ENCODE measurements around the gene ARMH2.
"Not testable (repeated sequence)": the region's sequence is repeated elsewhere in the genome, so short reads cannot be mapped to it uniquely, and the experiment has no call there.

The ARMH2 gene

DNA sequence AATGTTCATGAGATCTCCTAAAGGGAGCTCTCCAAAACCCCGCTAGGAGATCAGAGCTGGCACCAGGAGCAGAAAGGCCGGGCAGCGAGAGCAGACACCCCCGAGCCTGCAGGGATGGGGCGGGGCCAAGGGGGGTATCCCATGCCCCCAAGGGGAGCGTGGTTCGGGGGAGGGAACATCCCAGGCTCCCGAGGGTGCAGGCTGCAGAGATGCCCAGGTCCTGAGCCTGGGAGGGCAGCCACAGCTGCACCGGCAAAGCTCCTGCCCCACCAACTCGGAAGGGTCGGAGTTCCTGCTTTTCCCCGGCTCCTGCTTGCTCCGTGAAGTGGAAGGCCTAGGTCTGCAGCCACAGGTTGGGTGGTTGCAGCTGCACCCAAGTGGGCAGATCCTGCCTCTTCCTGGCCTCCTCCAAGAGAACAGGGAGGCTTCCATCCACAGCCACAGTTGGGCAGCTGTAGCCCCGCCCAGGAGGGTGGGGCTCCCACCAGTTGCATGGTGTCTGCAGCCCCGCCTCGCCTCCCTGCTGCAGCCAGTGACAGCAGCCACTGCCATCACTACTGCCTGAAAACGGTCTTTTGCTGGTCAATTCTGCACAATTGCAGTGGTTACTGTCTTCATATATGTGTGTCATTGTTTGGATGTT, 37.4 kb downstream of the ARMH2 start:
- no peaks in the 10 kb centered on the region for H3K27me3 ChIP-seq (replicated peaks; ENCODE audit: control insufficient read depth, insufficient read depth, low read length)
- DNase-seq (ENCODE audit: low read depth): no peak
- no peak overlapping the region for H3K4me3 ChIP-seq (ENCODE audit: low read length)
- H3K9me3 ChIP-seq (ENCODE audit: control insufficient read depth, low read length): no peaks in the 10 kb centered on the region
- no peak overlapping the region for H3K9ac ChIP-seq (ENCODE audit: low read length)
- H3K36me3 ChIP-seq (ENCODE audit: control insufficient read depth, insufficient read depth, low read length, severe bottlenecking): no peaks in the 10 kb centered on the region
- H3K4me1 ChIP-seq (ENCODE audit: control insufficient read depth, insufficient read depth, low read length): no peaks in the 10 kb centered on the region

DNA sequence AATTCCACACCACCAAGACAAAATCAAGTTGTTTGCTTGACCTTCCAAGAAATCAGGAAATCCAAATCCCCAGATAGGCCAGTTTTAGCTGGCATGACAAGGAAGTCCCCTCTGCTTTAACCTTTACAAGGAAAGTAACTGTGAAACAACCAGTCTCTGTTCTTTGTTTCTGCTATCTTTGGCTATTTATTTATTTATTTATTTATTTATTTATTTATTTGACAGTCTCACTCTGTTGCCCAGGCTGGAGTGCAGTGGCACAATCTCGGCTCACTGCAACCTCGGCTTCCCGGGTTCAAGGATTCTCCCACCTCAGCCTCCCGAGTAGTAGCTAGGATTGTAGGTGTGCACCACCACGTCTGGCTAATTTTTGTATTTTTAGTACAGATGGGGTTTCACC, 38.5 kb downstream of the ARMH2 start:
- Histone ChIP-seq H3K9me3 (ENCODE audit: control insufficient read depth, low read length) (no peaks in the 10 kb centered on the region), H3K27me3 (replicated peaks; ENCODE audit: control insufficient read depth, insufficient read depth, low read length) (no peaks in the 10 kb centered on the region), H3K36me3 (ENCODE audit: control insufficient read depth, insufficient read depth, low read length, severe bottlenecking) (no peaks in the 10 kb centered on the region), H3K4me1 (ENCODE audit: control insufficient read depth, insufficient read depth, low read length) (no peaks in the 10 kb centered on the region), H3K4me3 (ENCODE audit: low read length) (no peak overlapping the region), H3K9ac (ENCODE audit: low read length) (no peak overlapping the region)
- DNase-seq (ENCODE audit: low read depth): no peak

DNA sequence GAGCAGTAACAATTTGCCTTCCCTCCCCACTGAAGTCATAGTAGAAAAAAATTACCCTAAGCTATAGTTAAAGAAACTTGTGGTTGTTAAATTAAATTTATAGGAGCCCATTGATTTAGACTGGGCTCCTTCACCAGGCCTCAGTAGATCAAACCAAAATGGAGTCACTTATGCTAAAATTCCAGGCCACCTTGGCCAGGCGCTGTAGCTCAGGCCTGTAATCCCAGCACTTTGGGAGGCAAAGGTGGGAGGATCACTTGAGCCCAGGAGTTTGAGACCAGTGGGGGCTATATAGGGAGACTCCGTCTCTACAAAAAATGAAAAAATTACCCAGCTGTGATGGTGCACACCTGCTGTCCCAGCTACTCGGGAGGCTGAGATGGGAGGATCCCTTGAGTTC, 39.0 kb downstream of the ARMH2 start:
- Histone ChIP-seq H3K27me3 (replicated peaks; ENCODE audit: control insufficient read depth, insufficient read depth, low read length) (no peaks in the 10 kb centered on the region), H3K36me3 (ENCODE audit: control insufficient read depth, insufficient read depth, low read length, severe bottlenecking) (no peaks in the 10 kb centered on the region), H3K9ac (ENCODE audit: low read length) (no peak overlapping the region), H3K9me3 (ENCODE audit: control insufficient read depth, low read length) (no peaks in the 10 kb centered on the region), H3K4me3 (ENCODE audit: low read length) (no peak overlapping the region), H3K4me1 (ENCODE audit: control insufficient read depth, insufficient read depth, low read length) (no peaks in the 10 kb centered on the region)
- DNase-seq (ENCODE audit: low read depth): no peak

DNA sequence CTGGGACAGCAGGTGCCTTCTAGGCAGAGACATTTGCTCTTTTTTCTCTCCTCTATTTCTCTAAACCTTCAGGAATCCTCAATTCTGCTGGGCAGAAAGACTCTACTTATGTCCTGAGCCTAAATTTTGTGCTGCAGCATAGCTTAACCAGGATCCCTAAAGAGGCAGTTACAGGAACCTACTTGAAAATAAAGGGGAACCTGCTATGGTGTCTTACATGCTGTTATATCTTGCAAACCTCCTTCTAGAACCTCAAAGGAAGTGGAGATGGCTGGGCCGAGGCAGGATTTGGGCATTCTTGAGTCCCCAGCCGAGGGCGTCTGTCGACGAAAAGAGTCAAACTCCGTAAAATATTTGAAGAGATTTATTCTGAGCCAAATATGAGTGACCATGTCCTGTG, 41.1 kb downstream of the ARMH2 start:
- no peak for DNase-seq (ENCODE audit: low read depth)
- H3K36me3 ChIP-seq (ENCODE audit: control insufficient read depth, insufficient read depth, low read length, severe bottlenecking): no peaks in the 10 kb centered on the region
- H3K9me3 ChIP-seq (ENCODE audit: control insufficient read depth, low read length): no peaks in the 10 kb centered on the region
- no peaks in the 10 kb centered on the region for H3K27me3 ChIP-seq (replicated peaks; ENCODE audit: control insufficient read depth, insufficient read depth, low read length)
- no peak overlapping the region for H3K9ac ChIP-seq (ENCODE audit: low read length)
- H3K4me3 ChIP-seq (ENCODE audit: low read length): no peak overlapping the region
- H3K4me1 ChIP-seq (ENCODE audit: control insufficient read depth, insufficient read depth, low read length): no peaks in the 10 kb centered on the region

DNA sequence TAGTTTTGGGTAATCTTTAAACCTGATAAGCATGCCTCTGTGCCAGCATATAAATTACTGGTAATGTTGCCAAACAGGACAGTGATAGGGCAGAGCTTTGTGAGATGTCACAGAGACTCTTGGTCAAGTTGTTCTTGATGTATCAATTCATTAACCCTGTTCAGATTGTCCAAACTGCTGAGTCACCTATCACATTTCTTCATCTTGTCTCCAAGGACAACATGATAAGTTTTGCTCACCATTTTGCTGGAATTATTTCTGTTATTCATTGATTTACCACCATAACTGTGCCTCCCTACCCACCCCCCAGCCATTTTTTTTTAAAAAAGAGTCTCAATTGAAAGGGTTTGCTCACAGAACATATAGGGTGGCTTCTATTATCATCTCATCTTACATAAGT, 43.4 kb downstream of the ARMH2 start:
- DNase-seq (ENCODE audit: low read depth): no peak
- Histone ChIP-seq H3K9me3 (ENCODE audit: control insufficient read depth, low read length) (no peaks in the 10 kb centered on the region), H3K9ac (ENCODE audit: low read length) (no peak overlapping the region), H3K27me3 (replicated peaks; ENCODE audit: control insufficient read depth, insufficient read depth, low read length) (no peaks in the 10 kb centered on the region), H3K36me3 (ENCODE audit: control insufficient read depth, insufficient read depth, low read length, severe bottlenecking) (no peaks in the 10 kb centered on the region), H3K4me3 (ENCODE audit: low read length) (no peak overlapping the region), H3K4me1 (ENCODE audit: control insufficient read depth, insufficient read depth, low read length) (no peaks in the 10 kb centered on the region)

DNA sequence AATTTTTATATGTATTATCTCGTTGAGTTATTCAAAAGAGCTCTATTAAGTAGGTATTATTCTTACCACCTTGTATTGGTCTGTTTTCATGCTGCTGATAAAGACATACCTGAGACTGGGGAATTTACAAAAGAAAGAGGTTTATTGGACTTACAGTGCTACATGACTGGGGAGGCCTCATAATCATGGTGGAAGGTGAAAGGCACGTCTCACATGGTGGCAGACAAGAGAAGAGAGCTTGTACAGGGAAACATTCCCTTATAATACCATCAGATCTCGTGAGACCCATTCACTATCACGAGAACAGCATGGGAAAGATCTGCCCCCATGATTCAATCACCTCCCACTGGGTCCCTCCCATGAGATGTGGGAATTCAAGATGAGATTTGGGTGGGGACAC, 44.3 kb downstream of the ARMH2 start:
- DNase-seq (ENCODE audit: low read depth); H3K27me3 ChIP-seq (replicated peaks; ENCODE audit: control insufficient read depth, insufficient read depth, low read length); H3K4me1 ChIP-seq (ENCODE audit: control insufficient read depth, insufficient read depth, low read length); H3K4me3 ChIP-seq (ENCODE audit: low read length); H3K36me3 ChIP-seq (ENCODE audit: control insufficient read depth, insufficient read depth, low read length, severe bottlenecking); H3K9me3 ChIP-seq (ENCODE audit: control insufficient read depth, low read length); H3K9ac ChIP-seq (ENCODE audit: low read length): not testable (repeated sequence)

DNA sequence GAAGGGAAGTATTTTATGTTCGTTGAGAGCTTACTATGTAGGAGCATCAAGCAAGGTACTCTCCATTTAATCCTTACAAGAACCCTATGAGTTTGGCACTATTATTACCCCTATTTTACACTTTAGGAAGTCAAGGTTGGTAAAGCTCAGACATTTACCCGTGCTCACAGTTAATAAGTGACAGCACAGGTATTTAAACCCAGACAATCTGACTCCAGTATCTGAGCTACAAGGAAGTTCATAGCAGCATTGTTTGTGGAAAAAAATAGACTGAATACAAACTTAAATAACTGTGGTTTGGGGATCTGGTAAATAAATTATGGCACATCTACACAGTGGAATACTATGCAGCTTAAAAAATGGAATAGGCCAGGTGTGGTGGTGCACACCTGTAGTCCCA, 45.2 kb downstream of the ARMH2 start:
- no peak for DNase-seq (ENCODE audit: low read depth)
- H3K27me3 ChIP-seq (replicated peaks; ENCODE audit: control insufficient read depth, insufficient read depth, low read length): no peaks in the 10 kb centered on the region
- no peaks in the 10 kb centered on the region for H3K9me3 ChIP-seq (ENCODE audit: control insufficient read depth, low read length)

DNA sequence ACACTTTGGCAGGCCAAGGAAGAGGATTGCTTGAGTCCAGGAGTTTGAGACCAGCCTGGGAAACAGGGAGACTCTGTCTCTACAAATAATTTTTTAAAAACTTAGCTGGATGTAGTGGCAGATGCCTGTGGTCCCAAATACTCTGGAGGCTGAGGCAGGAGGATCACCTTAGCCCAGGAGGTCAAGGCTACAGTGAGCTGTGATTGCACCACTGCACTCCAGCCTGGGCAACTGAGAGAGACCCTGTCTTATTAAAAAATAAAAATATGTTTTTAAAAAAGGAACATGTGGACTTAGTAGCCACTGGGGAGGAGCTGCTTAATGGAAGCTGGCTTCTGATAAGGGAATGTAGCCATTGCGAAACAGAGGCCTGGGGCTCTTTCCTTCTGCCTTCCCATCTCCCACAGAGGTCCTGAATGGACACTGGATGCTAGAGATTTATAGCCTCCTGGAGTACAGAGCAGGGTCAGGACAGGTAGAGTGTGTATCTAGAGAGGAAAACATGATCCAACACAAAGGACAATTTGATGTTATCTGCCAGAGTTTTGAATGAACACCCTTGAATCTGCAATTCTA, 45.7 kb downstream of the ARMH2 start:
- Histone ChIP-seq H3K9me3 (ENCODE audit: control insufficient read depth, low read length) (no peaks in the 10 kb centered on the region), H3K27me3 (replicated peaks; ENCODE audit: control insufficient read depth, insufficient read depth, low read length) (no peaks in the 10 kb centered on the region), H3K4me1 (ENCODE audit: control insufficient read depth, insufficient read depth, low read length) (no peaks in the 10 kb centered on the region), H3K4me3 (ENCODE audit: low read length) (no peak overlapping the region), H3K9ac (ENCODE audit: low read length) (no peak overlapping the region), H3K36me3 (ENCODE audit: control insufficient read depth, insufficient read depth, low read length, severe bottlenecking) (no peaks in the 10 kb centered on the region)
- DNase-seq (ENCODE audit: low read depth): peak; percentile 22

More for the DNA sequence above, 45.2 kb downstream of the ARMH2 start:
- Histone ChIP-seq H3K36me3 (ENCODE audit: control insufficient read depth, insufficient read depth, low read length, severe bottlenecking) (no peaks in the 10 kb centered on the region), H3K4me3 (ENCODE audit: low read length) (no peak overlapping the region), H3K9ac (ENCODE audit: low read length) (no peak overlapping the region), H3K4me1 (ENCODE audit: control insufficient read depth, insufficient read depth, low read length) (no peaks in the 10 kb centered on the region)

DNA sequence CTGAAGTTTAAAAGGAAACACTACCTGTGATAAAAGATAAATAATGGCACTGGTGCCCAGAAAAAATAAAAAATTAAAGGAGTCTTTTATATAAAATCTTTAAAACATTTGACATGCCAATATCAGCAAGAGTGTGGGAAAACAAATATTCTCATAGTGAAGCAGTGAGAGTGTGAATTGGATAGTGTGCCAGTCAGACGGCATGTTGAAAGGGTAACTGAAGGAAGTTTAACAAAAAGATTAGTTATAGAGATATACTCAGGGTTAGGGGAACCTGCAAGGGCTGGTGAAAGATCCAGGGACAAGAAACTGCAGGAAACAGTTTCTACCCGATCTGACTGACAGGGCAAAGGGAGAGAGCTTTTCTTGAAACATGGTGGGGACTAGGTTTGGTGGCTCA, 46.2 kb downstream of the ARMH2 start:
- Histone ChIP-seq H3K27me3 (replicated peaks; ENCODE audit: control insufficient read depth, insufficient read depth, low read length) (no peaks in the 10 kb centered on the region), H3K9ac (ENCODE audit: low read length) (no peak overlapping the region), H3K9me3 (ENCODE audit: control insufficient read depth, low read length) (no peaks in the 10 kb centered on the region), H3K4me1 (ENCODE audit: control insufficient read depth, insufficient read depth, low read length) (no peaks in the 10 kb centered on the region), H3K36me3 (ENCODE audit: control insufficient read depth, insufficient read depth, low read length, severe bottlenecking) (no peaks in the 10 kb centered on the region), H3K4me3 (ENCODE audit: low read length) (no peak overlapping the region)
- DNase-seq (ENCODE audit: low read depth): no peak

DNA sequence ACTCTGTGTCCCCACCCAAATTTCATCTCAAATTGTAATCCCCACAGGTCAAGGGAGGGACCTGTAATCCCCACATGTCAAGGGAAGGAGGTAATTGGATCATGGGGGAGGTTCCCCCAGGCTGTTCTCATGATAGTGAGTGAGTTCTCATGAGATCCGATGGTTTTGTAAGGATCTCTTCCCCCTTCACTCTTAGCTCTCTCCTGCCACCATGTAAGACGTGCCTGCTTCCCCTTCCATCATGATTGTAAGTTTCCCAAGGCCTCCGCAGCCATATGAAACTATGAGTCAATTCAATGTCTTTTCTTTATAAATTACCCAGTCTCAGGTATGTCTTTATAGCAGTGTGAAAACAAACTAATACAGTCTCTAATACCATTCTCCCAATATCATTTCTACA, 47.8 kb downstream of the ARMH2 start:
- H3K4me1 ChIP-seq (ENCODE audit: control insufficient read depth, insufficient read depth, low read length); DNase-seq (ENCODE audit: low read depth); H3K4me3 ChIP-seq (ENCODE audit: low read length); H3K27me3 ChIP-seq (replicated peaks; ENCODE audit: control insufficient read depth, insufficient read depth, low read length); H3K36me3 ChIP-seq (ENCODE audit: control insufficient read depth, insufficient read depth, low read length, severe bottlenecking); H3K9ac ChIP-seq (ENCODE audit: low read length); H3K9me3 ChIP-seq (ENCODE audit: control insufficient read depth, low read length): not testable (repeated sequence)

DNA sequence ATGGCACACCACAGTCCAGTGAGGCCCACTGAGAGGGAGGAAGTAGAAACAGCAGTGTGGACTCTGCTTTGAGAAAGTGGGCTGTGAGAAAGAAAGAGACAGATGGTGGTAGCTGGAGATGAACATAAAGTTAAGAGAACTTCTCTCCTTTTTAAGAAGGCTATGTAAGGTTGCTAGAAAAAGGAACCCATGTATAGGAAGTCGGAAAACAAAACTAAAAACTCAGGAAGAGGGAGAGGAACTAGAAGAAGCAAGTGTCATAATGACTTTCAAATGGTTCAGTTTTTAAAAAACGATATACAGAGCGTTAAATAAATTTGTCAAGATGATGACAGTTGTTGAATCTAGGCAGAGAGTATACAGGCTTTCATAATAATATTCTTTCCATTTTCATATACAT, 49.4 kb downstream of the ARMH2 start:
- H3K4me1 ChIP-seq (ENCODE audit: control insufficient read depth, insufficient read depth, low read length): no peaks in the 10 kb centered on the region
- no peaks in the 10 kb centered on the region for H3K36me3 ChIP-seq (ENCODE audit: control insufficient read depth, insufficient read depth, low read length, severe bottlenecking)
- no peak for DNase-seq (ENCODE audit: low read depth)
- no peaks in the 10 kb centered on the region for H3K9me3 ChIP-seq (ENCODE audit: control insufficient read depth, low read length)
- H3K9ac ChIP-seq (ENCODE audit: low read length): no peak overlapping the region
- no peak overlapping the region for H3K4me3 ChIP-seq (ENCODE audit: low read length)
- H3K27me3 ChIP-seq (replicated peaks; ENCODE audit: control insufficient read depth, insufficient read depth, low read length): no peaks in the 10 kb centered on the region
